ENCODE results near the gene C6orf89.
"Not testable (repeated sequence)": the region's sequence is repeated elsewhere in the genome, so short reads cannot be mapped to it uniquely, and the experiment has no call there.

The C6orf89 gene

DNA sequence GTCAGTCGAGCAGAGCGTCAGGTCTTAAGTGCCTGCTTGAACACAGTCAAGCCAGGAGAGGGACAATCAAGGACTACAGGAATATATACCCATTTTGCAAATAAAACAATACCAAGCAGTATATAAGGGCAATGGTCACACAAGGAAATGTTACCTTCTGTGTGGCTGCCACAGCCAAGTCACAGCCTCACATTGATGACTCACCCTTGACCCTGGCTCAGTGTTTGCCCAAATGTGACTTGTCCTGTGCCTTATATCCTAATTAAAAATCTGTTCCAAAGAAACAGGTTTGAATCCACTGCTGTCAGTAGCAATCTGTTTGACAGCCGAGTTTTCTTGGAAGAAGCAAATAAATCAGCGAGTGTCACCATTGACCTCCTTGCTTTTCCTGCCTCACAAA lies 34.3 kb downstream of the C6orf89 start:
- no peak overlapping the region for H3K4me3 ChIP-seq (ENCODE audit: low read depth, low read length)

DNA sequence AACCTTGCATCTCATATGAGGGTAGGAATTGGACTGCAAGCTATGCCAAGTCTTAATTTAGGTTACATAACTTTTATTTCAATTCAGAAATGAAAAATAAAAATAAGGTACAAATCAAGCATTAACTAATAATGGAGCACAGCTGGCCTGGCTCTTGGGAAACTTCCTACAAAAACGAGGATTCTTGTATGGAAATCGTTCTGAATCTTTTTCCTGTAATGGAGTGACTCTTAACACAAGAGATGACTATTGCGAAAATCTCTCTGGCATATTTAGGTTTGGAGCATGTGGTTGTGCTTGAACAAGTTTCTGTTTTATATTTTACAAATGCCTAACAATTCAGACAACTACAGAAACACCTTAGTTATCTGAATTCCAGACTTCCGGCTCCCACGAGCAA lies 34.8 kb downstream of the C6orf89 start:
- H3K4me3 ChIP-seq (ENCODE audit: low read depth, low read length) = no peak overlapping the region

DNA sequence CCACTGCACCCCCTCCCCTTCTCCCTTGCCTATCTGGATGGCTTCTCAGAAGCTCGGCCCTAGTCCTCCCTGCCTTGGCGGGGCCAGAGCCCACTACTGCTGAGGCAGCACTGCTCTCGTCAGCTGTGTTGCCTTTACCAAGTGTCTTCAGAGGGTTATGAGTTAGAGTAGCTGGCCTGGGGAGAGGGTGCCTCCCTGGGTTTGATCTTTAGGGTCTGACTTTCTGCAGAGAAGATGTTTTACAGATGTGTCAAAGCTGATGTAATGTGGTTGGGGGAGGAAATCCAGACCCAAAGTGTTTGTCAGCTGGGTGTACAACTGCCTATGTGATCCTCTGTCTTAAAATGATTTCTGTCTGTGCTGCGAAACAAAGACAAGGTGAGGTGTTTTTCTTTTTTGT lies 38.4 kb downstream of the C6orf89 start:
- H3K4me3 ChIP-seq (ENCODE audit: low read depth, low read length) = no peak overlapping the region

DNA sequence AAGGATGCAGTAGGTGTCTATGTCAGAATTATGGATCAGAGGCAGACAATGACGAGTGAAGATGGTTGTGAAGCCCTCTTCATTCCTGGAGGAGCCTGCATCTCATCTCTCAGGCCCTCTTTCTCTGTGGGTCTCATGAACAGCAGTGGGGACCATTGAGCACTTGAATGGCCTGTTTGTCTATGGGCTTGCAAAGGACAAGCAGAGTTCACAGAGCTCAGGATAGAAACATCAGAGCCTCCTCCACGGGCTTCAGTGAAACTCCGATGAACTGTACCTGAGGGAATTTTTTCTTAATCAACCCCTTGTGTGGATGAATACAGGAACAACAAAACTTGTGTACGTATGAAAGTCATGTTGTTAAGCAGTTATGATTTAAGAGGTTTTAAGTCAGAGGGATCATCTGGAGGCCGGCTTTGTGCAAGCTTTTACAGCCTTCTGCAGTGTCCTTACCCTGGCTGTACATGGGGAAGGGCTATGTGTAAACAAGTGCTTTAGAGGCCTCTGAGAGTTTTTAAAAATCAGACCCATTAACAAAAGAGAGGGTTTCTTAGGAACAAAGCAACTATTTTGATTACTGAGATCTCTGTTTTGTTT lies 39.1 kb downstream of the C6orf89 start:
- H3K4me3 ChIP-seq (ENCODE audit: low read depth, low read length) = no peak overlapping the region

DNA sequence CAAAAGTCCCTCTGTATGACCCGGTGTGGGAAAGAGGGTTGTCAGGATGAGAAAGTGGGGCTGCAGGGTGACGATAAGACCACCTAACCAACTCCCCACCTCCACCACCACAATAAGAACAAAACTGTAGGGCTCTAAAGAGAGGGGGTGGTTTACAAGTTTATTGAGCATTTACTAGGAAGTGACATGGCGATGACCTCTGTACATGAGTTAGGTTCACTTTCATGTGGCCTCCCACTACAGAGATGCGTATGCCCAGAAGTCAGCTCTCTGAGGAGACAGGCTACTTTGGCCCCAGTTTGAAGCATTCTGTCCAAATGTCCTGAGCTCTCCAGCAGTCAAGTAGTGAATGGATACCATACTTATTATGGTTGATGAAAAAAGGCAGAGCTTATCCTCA lies 40.1 kb downstream of the C6orf89 start:
- no peak overlapping the region for H3K4me3 ChIP-seq (ENCODE audit: low read depth, low read length)

DNA sequence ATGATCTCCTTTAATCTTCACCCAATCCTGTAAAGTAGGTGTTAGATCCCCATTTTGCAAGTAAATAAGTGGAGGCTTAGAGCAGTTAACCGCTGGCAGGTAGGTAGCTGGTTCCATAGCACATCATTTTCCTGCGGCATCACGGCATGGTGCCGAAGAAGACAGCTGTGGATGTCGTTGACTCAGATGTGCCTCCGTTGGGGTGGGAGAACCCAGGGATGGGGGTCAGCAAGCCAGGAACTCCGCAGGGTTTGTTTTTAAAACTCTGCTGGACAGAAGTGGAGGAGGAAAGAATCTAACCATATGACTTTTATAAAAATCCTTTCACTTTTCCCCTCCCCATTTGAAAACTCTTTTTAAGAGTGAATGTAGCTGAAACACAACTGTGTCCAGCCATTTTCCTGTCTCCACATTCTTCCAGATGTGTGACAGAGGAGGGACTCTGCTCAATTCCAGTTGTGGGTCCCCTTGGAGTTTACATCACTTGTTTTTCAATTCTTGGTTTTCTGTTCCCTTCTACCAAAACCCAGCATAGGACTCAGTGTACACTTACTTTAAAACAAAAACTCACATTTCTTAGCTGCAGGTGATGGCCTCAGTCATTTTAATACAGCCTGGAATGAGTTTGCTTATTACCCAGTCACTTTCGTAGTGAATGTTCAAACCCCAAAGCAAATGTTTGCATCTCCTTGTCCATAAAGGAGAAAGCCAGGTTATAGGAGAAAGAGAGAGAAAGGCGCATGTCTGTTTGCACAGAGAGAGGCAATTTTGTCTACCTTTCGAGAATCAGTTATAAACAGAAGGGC lies 41.2 kb downstream of the C6orf89 start:
- no peak overlapping the region for H3K4me3 ChIP-seq (ENCODE audit: low read depth, low read length)

DNA sequence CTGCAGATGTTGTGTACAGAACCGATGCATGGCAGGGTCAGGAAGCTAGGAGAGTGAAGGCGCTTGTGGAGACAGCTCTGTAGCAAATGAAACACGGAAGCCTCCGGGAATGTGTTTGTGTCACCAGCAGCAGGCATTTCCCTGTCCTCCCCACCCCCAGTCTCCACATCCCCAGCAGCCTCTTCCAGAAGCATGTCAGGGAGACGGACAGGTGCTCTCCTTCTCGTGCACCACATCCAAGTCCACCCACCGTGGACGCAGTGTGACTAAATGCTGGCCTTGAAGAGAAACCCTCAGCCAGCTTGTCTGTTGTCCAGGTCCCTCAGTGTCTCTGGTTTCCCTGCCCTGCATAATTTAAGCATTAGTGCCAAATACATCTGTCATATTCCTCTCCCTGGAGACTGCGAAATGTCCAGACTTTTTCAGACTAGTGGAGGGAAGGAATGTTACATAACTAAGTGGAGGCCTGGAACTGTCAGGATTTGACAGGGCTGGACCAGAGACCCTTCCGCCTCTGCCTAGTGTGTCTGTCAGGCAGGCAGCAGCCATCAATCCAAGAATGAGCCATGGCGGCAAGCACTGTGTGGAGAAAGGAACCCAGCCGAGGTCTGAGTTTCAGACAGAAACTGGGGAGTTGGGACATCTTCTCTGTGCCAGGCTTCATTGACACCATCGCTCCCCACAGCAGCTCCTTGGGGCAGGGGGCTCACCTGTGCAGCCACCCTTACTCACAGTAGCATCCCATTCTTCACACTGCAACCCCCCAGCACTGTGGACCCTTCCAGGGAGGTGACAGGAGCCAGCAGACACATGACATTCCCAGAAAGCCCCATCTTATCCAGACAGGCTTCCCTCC lies 42.2 kb downstream of the C6orf89 start:
- H3K4me3 ChIP-seq (ENCODE audit: low read depth, low read length) = no peak overlapping the region

DNA sequence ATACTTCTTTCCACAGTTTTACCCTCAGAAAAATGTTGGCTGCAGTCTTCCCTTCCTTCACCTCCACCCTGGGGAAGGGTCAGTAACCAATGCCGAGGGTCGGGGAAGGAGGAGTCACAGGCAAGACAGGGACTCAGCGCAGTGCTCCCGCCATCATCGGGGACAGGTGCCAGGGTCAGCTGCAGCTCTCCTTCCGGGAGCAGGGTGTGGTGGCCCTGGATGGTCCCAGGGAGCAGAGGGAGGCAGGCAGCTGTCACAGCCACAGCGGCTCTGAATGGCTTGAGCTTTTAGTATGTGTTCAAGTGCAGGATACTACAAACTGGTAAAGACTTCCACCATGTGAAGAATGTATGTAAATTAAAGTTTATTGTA lies 42.8 kb downstream of the C6orf89 start:
- no peak overlapping the region for H3K4me3 ChIP-seq (ENCODE audit: low read depth, low read length)

DNA sequence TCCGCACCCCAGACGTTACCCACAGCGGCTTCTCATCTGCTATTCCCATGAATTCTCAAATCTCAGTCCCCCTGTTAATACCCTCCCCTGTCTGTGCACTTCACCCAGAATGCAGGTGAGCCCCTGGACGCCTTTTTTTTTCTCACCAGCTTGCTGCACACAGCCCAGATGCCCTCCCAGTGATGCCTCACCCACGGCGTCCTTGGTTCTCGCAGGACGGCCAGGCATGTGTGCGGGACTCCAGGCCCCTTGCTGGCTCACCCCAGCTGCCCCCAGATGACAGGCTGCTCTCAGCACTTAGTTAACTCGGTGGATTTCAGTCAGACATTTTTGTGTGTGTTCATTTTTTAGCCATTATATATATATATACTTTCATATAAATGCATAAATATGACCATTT lies 43.4 kb downstream of the C6orf89 start:
- H3K4me3 ChIP-seq (ENCODE audit: low read depth, low read length) = no peak overlapping the region

DNA sequence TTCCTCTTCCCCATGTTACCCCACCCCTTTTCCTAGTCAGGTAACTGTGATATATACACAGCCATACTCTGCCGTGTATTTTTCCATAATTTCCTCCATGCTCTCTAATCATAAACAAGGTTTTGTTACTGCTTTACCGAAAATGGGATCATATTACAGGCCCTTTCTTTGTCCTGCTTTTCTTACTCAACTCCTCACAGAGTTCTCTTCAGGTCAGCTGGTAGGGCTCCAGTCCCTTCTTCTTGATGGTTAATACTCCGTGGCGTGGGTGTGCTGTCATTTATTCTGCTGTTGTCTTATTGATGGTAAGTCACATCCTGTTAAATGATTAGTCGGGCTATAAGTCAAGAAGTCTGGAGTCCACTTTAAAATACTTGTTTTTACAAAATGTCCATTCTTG lies 43.9 kb downstream of the C6orf89 start:
- no peak overlapping the region for H3K4me3 ChIP-seq (ENCODE audit: low read depth, low read length)

DNA sequence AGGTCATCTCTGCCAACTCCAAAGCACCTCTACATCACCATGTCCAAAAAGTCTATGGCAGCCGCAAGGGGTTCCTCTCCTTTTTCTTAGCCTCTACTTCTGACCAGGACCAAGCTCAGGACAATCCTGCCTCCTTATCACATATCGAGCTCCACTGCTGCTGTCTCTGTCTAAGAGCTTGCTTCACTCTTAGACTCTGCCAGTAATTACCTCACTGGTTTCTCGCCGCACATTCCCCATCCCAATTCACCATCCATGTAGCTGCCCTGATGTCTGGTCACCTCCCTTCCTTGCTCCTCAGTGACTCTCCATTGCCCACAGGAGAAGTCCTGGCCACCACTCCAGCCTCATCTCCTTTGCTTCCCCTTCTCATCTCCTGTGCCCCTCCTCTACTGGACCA lies 44.7 kb downstream of the C6orf89 start:
- no peak overlapping the region for H3K4me3 ChIP-seq (ENCODE audit: low read depth, low read length)

DNA sequence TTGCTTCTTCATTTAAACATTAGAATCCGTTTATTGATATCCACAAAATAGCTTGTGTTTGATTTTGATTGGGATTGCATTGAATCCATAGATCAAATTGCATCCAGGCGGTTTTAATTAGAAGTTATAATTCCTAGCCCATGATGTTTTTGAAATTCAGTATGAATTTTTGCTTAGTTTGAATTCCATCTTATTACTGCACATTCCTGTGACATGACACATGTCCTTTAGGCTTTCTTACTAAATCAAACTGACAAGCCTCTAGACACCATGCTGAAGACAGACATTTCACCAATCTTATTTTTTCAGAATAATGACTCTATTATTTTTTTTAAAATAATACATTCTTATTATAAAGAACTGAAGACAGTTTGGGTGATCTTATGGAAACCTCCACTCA lies 47.4 kb downstream of the C6orf89 start:
- no peak overlapping the region for H3K4me3 ChIP-seq (ENCODE audit: low read depth, low read length)

DNA sequence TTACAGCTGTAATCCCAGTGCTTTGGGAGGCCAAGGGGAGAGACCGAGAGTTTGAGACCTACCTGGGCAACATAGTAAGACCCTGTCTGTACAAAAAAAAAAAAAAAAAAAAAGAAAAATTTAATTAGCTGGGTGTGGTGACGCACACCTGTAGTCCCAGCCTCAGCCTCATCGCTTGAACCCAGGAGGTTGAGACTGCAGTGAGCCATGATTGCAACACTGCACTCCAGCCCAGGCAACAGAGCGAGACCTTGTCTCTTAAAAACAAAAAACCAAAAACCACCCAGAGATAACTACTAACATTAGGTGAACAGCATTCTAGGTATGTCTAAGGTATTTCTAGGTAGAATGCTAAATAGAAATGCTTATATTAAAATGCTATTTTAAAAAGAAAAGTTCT lies 47.8 kb downstream of the C6orf89 start:
- no peak overlapping the region for H3K4me3 ChIP-seq (ENCODE audit: low read depth, low read length)

DNA sequence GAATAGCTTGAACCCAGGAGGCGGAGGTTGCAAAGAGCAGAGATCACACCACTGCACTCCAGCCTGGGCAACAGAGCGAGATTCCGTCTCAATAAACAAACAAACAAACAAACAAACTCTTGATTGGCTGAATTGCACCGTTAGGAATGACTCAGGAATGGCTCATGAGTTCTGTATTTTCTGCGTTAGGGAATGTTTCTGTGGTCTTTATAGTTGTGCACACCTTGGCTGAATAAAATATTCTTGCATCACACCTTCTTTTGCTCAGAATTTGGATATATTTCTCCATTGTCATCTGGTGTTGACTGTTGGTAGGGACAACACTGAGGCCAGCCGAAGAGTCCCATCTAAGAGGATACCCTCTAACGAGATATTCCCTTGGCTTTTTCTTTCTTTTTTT lies 49.1 kb downstream of the C6orf89 start:
- no peak overlapping the region for H3K4me3 ChIP-seq (ENCODE audit: low read depth, low read length)

DNA sequence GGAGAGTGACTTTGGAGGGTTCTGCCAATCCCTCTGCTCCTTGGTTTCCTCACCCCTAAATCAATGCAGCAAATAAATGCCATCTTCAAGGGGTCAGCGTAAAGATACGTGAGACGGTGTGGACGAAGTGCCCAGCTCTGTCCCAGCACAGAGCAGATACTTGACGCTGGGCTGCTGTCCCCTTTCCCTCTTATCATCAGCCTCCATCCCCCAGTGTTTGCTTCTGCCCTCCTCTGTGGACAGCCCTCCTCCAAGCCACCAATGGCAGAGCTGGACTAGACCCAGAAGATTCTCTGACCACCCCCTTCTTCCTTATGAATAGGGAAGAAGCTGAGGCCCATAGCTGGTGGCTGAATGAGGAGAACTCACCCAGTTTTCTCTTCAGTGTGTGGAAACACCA lies 51.1 kb downstream of the C6orf89 start:
- no peak overlapping the region for H3K4me3 ChIP-seq (ENCODE audit: low read depth, low read length)

DNA sequence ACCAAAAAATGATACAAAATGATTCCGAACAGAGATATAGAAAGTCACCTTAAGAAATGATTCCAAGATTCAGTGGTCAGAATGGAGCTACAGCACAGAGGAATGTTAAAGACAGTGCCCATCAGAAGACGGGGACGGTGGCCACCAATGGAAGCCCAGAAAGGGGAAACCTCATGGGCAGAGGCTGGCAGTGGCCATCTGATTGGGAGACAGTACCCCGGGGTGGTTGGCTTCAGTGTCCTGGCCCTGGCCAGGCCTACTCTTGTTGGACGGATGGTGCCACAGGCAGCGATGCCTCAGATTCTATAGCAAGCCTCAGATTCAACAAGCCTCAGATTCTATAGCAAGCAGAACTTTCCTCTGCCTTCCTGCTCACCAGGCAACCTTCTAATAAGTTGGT lies 52.1 kb downstream of the C6orf89 start:
- no peak overlapping the region for H3K4me3 ChIP-seq (ENCODE audit: low read depth, low read length)

DNA sequence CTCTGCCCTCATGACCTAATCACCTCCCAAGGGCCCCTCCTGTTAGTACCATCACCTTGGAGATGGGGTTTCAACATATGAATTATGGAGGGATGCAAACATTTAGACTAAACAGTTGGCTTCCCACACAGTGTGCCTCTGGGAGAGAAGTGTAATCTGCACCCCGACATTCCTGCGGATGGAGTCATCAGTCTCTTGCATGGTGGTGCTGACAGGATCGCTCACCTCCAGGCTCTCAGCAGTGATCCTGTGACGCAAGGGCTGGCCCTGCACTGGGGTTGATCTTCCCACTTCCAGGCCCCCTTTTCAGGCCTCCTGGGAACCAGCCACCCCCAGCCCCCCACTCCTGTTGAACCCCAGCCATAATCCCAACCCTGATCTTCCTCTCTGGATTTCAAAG lies 52.8 kb downstream of the C6orf89 start:
- H3K4me3 ChIP-seq (ENCODE audit: low read depth, low read length) = no peak overlapping the region

DNA sequence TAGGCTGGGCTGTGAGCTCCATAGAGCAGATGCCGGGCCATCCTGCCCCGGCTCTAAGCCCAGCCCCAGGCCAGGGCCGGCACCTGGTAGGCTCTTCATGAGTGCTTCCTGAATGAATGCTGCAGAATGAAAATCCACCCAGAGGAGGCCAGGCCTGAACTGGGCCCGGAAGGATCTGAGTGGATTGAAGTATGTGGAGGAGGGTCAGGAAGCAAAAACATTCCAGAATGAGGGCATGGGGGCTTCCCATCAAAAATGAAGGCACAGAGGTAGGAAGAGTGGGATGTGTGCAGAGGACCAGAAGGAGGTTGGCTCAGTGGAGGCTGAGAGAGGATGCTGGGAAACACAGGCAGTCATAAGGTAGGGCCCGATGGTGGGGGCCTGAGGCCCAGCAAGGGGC lies 53.3 kb downstream of the C6orf89 start:
- not testable (repeated sequence) for H3K4me3 ChIP-seq (ENCODE audit: low read depth, low read length)

DNA sequence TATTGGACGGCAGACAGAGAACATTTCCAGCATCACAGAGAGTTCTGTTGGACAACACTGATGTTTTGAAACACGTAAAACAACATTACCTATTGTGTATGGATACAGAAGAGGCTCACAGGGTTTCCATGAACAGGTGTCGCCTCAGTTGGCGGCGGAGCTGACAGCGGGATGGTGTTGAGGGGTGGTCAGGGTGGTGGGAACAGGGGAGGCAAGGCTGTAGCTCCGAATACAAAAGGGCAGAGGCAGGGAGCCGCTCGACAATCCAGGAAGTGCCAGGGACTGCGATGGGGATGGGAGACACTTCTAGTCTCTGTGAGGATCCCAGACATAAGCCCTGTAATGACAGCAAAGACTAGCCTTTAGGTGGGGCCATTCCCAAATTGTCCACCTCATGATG lies 54.3 kb downstream of the C6orf89 start:
- H3K4me3 ChIP-seq (ENCODE audit: low read depth, low read length) = no peak overlapping the region

DNA sequence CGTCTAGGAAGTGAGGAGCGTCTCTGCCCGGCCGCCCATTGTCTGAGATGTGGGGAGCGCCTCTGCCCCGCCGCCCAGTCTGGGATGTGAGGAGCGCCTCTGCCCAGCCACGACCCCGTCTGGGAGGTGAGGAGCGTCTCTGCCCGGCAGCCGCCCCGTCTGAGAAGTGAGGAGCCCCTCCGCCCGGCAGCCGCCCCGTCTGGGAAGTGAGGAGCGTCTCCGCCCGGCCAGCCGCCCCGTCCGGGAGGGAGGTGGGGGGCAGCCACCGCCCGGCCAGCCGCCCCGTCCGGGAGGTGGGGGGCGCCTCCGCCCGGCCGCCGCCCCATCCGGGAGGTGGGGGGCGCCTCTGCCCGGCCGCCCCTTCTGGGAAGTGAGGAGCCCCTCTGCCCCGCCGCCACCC lies 55.8 kb downstream of the C6orf89 start:
- H3K4me3 ChIP-seq (ENCODE audit: low read depth, low read length) = not testable (repeated sequence)

DNA sequence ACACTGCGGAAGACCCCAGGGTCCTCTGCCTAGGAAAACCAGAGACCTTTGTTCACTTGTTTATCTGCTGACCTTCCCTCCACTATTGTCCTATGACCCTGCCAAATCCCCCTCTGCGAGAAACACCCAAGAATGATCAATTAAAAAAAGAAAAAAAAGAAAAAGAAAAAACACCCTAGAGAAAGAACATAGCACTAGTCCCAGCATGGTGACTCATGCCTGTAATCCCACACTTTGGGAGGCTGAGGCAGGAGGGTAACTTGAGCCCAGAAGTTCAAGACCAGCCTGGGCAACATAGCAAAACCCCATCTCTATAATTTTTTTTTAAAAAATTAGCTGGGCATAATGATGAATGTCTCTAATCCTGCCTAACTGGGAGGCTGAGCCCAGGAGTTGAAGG lies 56.6 kb downstream of the C6orf89 start:
- H3K4me3 ChIP-seq (ENCODE audit: low read depth, low read length) = not testable (repeated sequence)

DNA sequence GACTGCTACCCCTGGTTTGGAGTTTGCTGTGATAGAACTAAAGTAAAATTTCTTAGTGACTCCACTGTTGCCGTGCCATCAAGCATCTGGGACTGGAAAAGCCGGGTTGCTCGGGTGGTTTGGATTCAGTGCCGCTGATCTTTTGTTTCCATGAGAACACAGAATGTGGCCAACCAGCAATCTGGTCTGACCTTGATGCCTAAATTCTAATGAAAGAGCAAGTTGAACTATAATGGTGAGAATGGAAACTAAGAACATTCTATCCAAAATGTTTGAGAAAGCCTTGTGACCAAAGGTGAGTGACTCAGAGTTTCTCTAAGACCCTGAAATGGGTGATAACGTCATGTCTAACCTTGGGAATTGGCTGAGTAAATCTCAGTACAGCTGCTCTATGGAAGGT lies 58.9 kb downstream of the C6orf89 start:
- no peak overlapping the region for H3K4me3 ChIP-seq (ENCODE audit: low read depth, low read length)
